Right cardiac atrium (tissue), 5 donors: ENCODE results near the gene JAKMIP2. TPM values are rescaled to one million over a fixed set of nuclear protein-coding genes. Genes with fewer than 3 reads are reported as not detected.
A peak's percentile ranks its signal among the peaks of the same experiment; 100 is the strongest.
"Not testable (repeated sequence)": the region's sequence is repeated elsewhere in the genome, so short reads cannot be mapped to it uniquely, and the experiment has no call there.

Source experiments
- ATAC-seq, 2 donors: fragments of 200-7000 bp; cut with Tn5 transposase; one replicate each; pipeline versions ENCODE4 v1.8.0 to v1.9.1; 2020; ENCODE audit warnings: moderate library complexity in 2 of 2, mild to moderate bottlenecking in 1 of 2
- DNase-seq, 3 donors: peaks; one replicate each; pipeline ENCODE4 v3.0.0-alpha.2; 2020
- H3K27ac ChIP-seq: one replicate; pipeline ENCODE4 v1.5.1; 2013; ENCODE audit warnings: mild to moderate bottlenecking, low read length, control low read depth, moderate library complexity
- H3K27me3 ChIP-seq: one replicate; pipeline ENCODE4 v1.6.1; 2013; ENCODE audit not compliant: control insufficient read depth, insufficient read depth
- H3K4me1 ChIP-seq: one replicate; pipeline ENCODE4 v1.6.1; 2013; ENCODE audit warnings: low read length; ENCODE audit not compliant: control insufficient read depth, insufficient read depth
- H3K4me3 ChIP-seq: one replicate; pipeline ENCODE4 v1.5.1; 2013; ENCODE audit warnings: low read length, control low read depth
- H3K9me3 ChIP-seq: one replicate; pipeline ENCODE4 v1.6.1; 2013; ENCODE audit warnings: low read length; ENCODE audit not compliant: control insufficient read depth
- WGBS: extraction: QIAGEN DNeasy Blood & Tissue Kit; methylation state at CpG from one replicate; pipeline ENCODE4 v1.1.7; 2013; 5-methylcytosine and 5-hydroxymethylcytosine counted together
- intact Hi-C, 4 donors: fragments of 100-400 bp; cut with DNase I; formaldehyde crosslinking; loops; one replicate each; pipeline versions ENCODE4 v1.11.0 to v1.14.0; 2022 to 2023
- polyA plus RNA-seq: library from polyadenylated mRNA; stranded (reverse); fragments of 200-250 nt; gene quantifications from one replicate; pipeline ENCODE4 v1.2.3, GENCODE V29; 2013
- total RNA-seq, 4 donors: library from RNA; stranded (reverse); fragmentation: NEBNext Ultra II Directional; extraction: Animal tissue kit (Norgen Biotek cat#: 25700); gene quantifications; one replicate each; pipeline ENCODE4 v1.2.1, GENCODE V29; 2021
- donor health status: healthy with polysubstance abuse.
- donor health status: DM: no; HTN: yes; CAD: no.
- donor health status: DM: no; HTN: no; CAD: no.
- donor health status: DM: no; HTN: yes; CAD: no; lungs with severe emphysema.
- donor health status: DM: yes; HTN: yes; CAD: no.

Gene JAKMIP2
- total and polyA plus RNA-seq, 5 donors, result 0.32 to 1.3 (median 0.88) TPM

GRCh38 chr5:147644460-147644859 is 138.1 kb downstream of the JAKMIP2 start:
- Histone ChIP-seq H3K4me3 (no peak overlapping the region), H3K27ac (no peak overlapping the region), H3K9me3 (no peaks in the 10 kb centered on the region), H3K27me3 (no peaks in the 10 kb centered on the region), H3K4me1 (no peaks in the 10 kb centered on the region)
- intact Hi-C loops, result no loop called here
- 87% methylated on average over 1 of the region's 1 CpG for WGBS
- DNase-seq (no peak), ATAC-seq (no peak)

GRCh38 chr5:147643142-147643541 is 139.4 kb downstream of the JAKMIP2 start:
- H3K9me3 ChIP-seq, result no peaks in the 10 kb centered on the region
- H3K27ac ChIP-seq, result no peak overlapping the region
- 74% methylated on average over 1 of the region's 1 CpG for WGBS
- no peaks in the 10 kb centered on the region for H3K4me1 ChIP-seq
- no peak overlapping the region for H3K4me3 ChIP-seq
- intact Hi-C loops, result no loop called here
- no peaks in the 10 kb centered on the region for H3K27me3 ChIP-seq
- ATAC-seq (no peak), DNase-seq (no peak)

GRCh38 chr5:147642666-147643065 is 139.9 kb downstream of the JAKMIP2 start:
- no peak for DNase-seq
- ATAC-seq, result no peak
- Histone ChIP-seq H3K9me3 (no peaks in the 10 kb centered on the region), H3K4me3 (no peak overlapping the region), H3K27ac (no peak overlapping the region), H3K4me1 (no peaks in the 10 kb centered on the region), H3K27me3 (no peaks in the 10 kb centered on the region)
- 75% methylated on average over 3 of the region's 3 CpGs for WGBS
- intact Hi-C loops, result no loop called here

- intact Hi-C loops, result no loop called here
- Histone ChIP-seq H3K4me3 (no peak overlapping the region), H3K4me1 (no peaks in the 10 kb centered on the region), H3K9me3 (no peaks in the 10 kb centered on the region), H3K27ac (no peak overlapping the region), H3K27me3 (no peaks in the 10 kb centered on the region)
- 87% methylated on average over 5 of the region's 5 CpGs for WGBS
- ATAC-seq (no peak), DNase-seq (no peak)
These were observed 143.2 kb downstream of the JAKMIP2 start for GRCh38 chr5:147639321-147639720.

- DNase-seq, result no peak
- H3K9me3 ChIP-seq, result no peaks in the 10 kb centered on the region
- H3K27ac ChIP-seq, result no peak overlapping the region
- H3K27me3 ChIP-seq, result no peaks in the 10 kb centered on the region
- no peak overlapping the region for H3K4me3 ChIP-seq
- 89% methylated on average over 3 of the region's 3 CpGs for WGBS
- ATAC-seq, result no peak
- intact Hi-C loops, result no loop called here
- H3K4me1 ChIP-seq, result no peaks in the 10 kb centered on the region
These were observed 145.9 kb downstream of the JAKMIP2 start for GRCh38 chr5:147636729-147636984.

GRCh38 chr5:147635882-147636728 is 146.4 kb downstream of the JAKMIP2 start:
- no peaks in the 10 kb centered on the region for H3K9me3 ChIP-seq
- ATAC-seq (no peak), DNase-seq (no peak)
- 93% methylated on average over 15 of the region's 15 CpGs for WGBS
- H3K4me1 ChIP-seq, result no peaks in the 10 kb centered on the region
- no peak overlapping the region for H3K4me3 ChIP-seq
- no peak overlapping the region for H3K27ac ChIP-seq
- intact Hi-C loops, result no loop called here
- no peaks in the 10 kb centered on the region for H3K27me3 ChIP-seq

GRCh38 chr5:147635439-147635838 is 147.1 kb downstream of the JAKMIP2 start:
- 89% methylated on average over 5 of the region's 5 CpGs for WGBS
- ATAC-seq, intact Hi-C loops: not testable (repeated sequence)

GRCh38 chr5:147633173-147633572 is 149.4 kb downstream of the JAKMIP2 start:
- no peaks in the 10 kb centered on the region for H3K4me1 ChIP-seq
- H3K27me3 ChIP-seq, result no peaks in the 10 kb centered on the region
- no peak overlapping the region for H3K27ac ChIP-seq
- intact Hi-C loops, result no loop called here
- H3K4me3 ChIP-seq, result no peak overlapping the region
- ATAC-seq (no peak), DNase-seq (no peak)
- no peaks in the 10 kb centered on the region for H3K9me3 ChIP-seq

More at GRCh38 chr5:147635439-147635838, 147.1 kb downstream of the JAKMIP2 start:
- not testable (repeated sequence) for H3K4me1 ChIP-seq, H3K27ac ChIP-seq, H3K9me3 ChIP-seq, H3K27me3 ChIP-seq, H3K4me3 ChIP-seq
- DNase-seq, result peak in 1 of 3 donors; percentile 46

- intact Hi-C loops, result no loop called here
- Histone ChIP-seq H3K27me3 (no peaks in the 10 kb centered on the region), H3K4me3 (no peak overlapping the region), H3K9me3 (no peaks in the 10 kb centered on the region), H3K4me1 (no peaks in the 10 kb centered on the region), H3K27ac (no peak overlapping the region)
- DNase-seq, result no peak
- 94% methylated on average over 4 of the region's 4 CpGs for WGBS
- ATAC-seq, result no peak
These were observed 151.0 kb downstream of the JAKMIP2 start for GRCh38 chr5:147631428-147632003.

GRCh38 chr5:147629196-147629595 is 153.3 kb downstream of the JAKMIP2 start:
- DNase-seq (no peak), ATAC-seq (no peak)
- no peaks in the 10 kb centered on the region for H3K4me1 ChIP-seq
- H3K27me3 ChIP-seq, result no peaks in the 10 kb centered on the region
- no peaks in the 10 kb centered on the region for H3K9me3 ChIP-seq
- intact Hi-C loops, result loop anchor here (2.0 to 5.0 kb wide), 2 partner anchors 193 to 194 kb away; no protein-coding TSS in a partner anchor
- 92% methylated on average over 4 of the region's 4 CpGs for WGBS
- H3K27ac ChIP-seq, result no peak overlapping the region
- no peak overlapping the region for H3K4me3 ChIP-seq

- DNase-seq, result no peak
- 51% methylated on average over 8 of the region's 8 CpGs for WGBS
- Histone ChIP-seq H3K9me3 (no peaks in the 10 kb centered on the region), H3K27me3 (no peaks in the 10 kb centered on the region), H3K4me1 (no peaks in the 10 kb centered on the region), H3K27ac (no peak overlapping the region), H3K4me3 (no peak overlapping the region)
- ATAC-seq, result peak; percentile 79 to 85
- intact Hi-C loops, result loop anchor here (2.0 to 5.0 kb wide), 2 partner anchors 194 to 195 kb away; no protein-coding TSS in a partner anchor
These were observed 154.3 kb downstream of the JAKMIP2 start for GRCh38 chr5:147628058-147628895.
